ENCODE data around the gene TYMP.

Gene TYMP

DNA sequence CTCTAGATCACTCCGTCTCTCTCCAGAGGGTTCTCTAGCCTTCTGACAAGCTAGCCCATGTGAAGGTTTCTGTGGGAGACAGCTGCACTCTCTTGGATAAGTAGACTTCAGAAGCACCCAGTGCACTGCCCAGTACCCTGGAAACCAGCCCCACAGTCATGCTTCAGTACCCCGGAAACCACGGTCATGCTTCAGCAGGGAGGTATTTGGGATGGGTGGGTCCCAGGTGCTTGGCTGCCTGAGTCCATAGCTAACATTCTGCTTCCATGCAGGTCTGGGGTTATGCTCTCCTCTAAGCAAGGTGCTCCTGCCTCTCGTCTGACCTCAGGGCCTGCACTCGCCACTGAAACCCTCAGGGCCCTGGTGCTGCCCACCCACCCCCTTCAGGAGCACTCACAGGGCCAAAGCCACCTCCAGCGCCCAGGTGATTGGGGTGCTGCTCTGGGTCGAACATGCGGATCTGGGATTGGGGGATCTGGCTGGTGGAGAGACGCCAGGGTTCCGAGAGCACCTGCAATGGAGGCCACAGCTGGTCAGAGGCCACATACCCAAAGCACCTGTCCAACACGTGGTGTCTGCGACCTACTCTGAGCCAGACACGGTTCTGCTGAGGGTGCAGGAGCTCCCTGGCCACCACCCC lies 40.2 kb upstream of the TYMP start:
- H3K4me3 ChIP-seq (ENCODE audit: insufficient read depth, low read length, poor library complexity, severe bottlenecking), result no peak overlapping the region
- no peaks in the 10 kb centered on the region for H3K9me3 ChIP-seq (ENCODE audit: insufficient read depth, low read length)
- H4K20me1 ChIP-seq (ENCODE audit: low read depth, low read length), result no peaks in the 10 kb centered on the region
- H3F3A ChIP-seq (ENCODE audit: insufficient read depth), result peaks cover 3% of the 10 kb centered on the region; the same call in 1 of the 2 replicates
- H3K9ac ChIP-seq (ENCODE audit: low read length), result no peak overlapping the region
- peaks cover 4% of the 10 kb centered on the region; the same call in 1 of the 2 replicates for H3K36me3 ChIP-seq (ENCODE audit: low read length)
- no peaks in the 10 kb centered on the region for H3K79me2 ChIP-seq (ENCODE audit: insufficient read depth, low read length)
- no peak overlapping the region for H3K27ac ChIP-seq (ENCODE audit: low read depth, low read length)
- no peak overlapping the region for H2AFZ ChIP-seq (ENCODE audit: low read depth, low read length, severe bottlenecking)
- H3K9me2 ChIP-seq (replicated peaks; ENCODE audit: insufficient read depth, low read length), result no peaks in the 10 kb centered on the region
- H3K4me2 ChIP-seq (ENCODE audit: low read depth, low read length, poor library complexity, severe bottlenecking), result no peak overlapping the region
- no peaks in the 10 kb centered on the region for H3K27me3 ChIP-seq (ENCODE audit: low read length)
- no peak for TF ChIP-seq EZH2phosphoT487 (conservative IDR thresholded peaks at IDR 0.05; ENCODE audit: low read length)
- TF ChIP-seq, protein P1, sequence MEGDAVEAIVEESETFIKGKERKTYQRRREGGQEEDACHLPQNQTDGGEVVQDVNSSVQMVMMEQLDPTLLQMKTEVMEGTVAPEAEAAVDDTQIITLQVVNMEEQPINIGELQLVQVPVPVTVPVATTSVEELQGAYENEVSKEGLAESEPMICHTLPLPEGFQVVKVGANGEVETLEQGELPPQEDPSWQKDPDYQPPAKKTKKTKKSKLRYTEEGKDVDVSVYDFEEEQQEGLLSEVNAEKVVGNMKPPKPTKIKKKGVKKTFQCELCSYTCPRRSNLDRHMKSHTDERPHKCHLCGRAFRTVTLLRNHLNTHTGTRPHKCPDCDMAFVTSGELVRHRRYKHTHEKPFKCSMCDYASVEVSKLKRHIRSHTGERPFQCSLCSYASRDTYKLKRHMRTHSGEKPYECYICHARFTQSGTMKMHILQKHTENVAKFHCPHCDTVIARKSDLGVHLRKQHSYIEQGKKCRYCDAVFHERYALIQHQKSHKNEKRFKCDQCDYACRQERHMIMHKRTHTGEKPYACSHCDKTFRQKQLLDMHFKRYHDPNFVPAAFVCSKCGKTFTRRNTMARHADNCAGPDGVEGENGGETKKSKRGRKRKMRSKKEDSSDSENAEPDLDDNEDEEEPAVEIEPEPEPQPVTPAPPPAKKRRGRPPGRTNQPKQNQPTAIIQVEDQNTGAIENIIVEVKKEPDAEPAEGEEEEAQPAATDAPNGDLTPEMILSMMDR (IDR thresholded peaks at IDR 0.05; ENCODE audit: insufficient read depth, low read length, poor library complexity, severe bottlenecking), result no peak

DNA sequence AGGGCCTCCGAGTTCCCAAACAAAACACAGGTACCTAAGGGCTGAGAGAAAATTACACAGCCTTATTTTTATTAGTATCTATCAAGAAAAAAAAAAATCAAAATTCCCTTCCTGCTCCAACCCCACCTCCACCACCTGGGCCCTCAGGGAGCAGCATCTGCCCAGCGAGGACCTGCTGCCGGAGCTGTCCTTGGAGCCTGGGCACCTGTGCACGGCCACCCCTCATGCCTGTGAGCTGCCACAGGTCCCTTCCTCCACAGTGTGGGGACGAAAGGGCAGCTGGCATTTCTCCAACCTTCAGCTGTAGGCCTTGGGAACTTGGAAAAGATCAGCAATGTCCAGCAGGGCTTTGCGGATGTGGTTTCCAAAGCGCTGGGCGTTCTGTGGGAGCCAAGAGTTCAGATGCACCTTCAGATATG lies 39.2 kb upstream of the TYMP start:
- H3K9ac ChIP-seq (ENCODE audit: low read length), result no peak overlapping the region
- H3K36me3 ChIP-seq (ENCODE audit: low read length), result peaks cover 4% of the 10 kb centered on the region; the same call in 1 of the 2 replicates
- no peak overlapping the region for H3K4me2 ChIP-seq (ENCODE audit: low read depth, low read length, poor library complexity, severe bottlenecking)
- H3K9me2 ChIP-seq (replicated peaks; ENCODE audit: insufficient read depth, low read length), result no peaks in the 10 kb centered on the region
- H3K9me3 ChIP-seq (ENCODE audit: insufficient read depth, low read length), result no peaks in the 10 kb centered on the region
- H3K27me3 ChIP-seq (ENCODE audit: low read length), result no peaks in the 10 kb centered on the region
- H4K20me1 ChIP-seq (ENCODE audit: low read depth, low read length), result no peaks in the 10 kb centered on the region
- TF ChIP-seq, protein P1 (IDR thresholded peaks at IDR 0.05; ENCODE audit: insufficient read depth, low read length, poor library complexity, severe bottlenecking), result no peak
- no peak for TF ChIP-seq EZH2phosphoT487 (conservative IDR thresholded peaks at IDR 0.05; ENCODE audit: low read length)
- no peak overlapping the region for H2AFZ ChIP-seq (ENCODE audit: low read depth, low read length, severe bottlenecking)
- no peak overlapping the region for H3K4me3 ChIP-seq (ENCODE audit: insufficient read depth, low read length, poor library complexity, severe bottlenecking)
- no peak overlapping the region for H3K27ac ChIP-seq (ENCODE audit: low read depth, low read length)
- peaks cover 3% of the 10 kb centered on the region; the same call in 1 of the 2 replicates for H3F3A ChIP-seq (ENCODE audit: insufficient read depth)
- H3K79me2 ChIP-seq (ENCODE audit: insufficient read depth, low read length), result no peaks in the 10 kb centered on the region

GRCh38 chr22:50568626-50569025 lies 38.8 kb upstream of the TYMP start:
- H3K4me3 ChIP-seq (ENCODE audit: insufficient read depth, low read length, poor library complexity, severe bottlenecking), result no peak overlapping the region
- no peak overlapping the region for H3K9ac ChIP-seq (ENCODE audit: low read length)
- no peak overlapping the region for H3K27ac ChIP-seq (ENCODE audit: low read depth, low read length)
- TF ChIP-seq EZH2phosphoT487 (conservative IDR thresholded peaks at IDR 0.05; ENCODE audit: low read length), result no peak
- TF ChIP-seq, protein P1 (IDR thresholded peaks at IDR 0.05; ENCODE audit: insufficient read depth, low read length, poor library complexity, severe bottlenecking), result no peak
- peaks cover 3% of the 10 kb centered on the region; the same call in 1 of the 2 replicates for H3F3A ChIP-seq (ENCODE audit: insufficient read depth)
- no peaks in the 10 kb centered on the region for H4K20me1 ChIP-seq (ENCODE audit: low read depth, low read length)
- no peak overlapping the region for H3K4me2 ChIP-seq (ENCODE audit: low read depth, low read length, poor library complexity, severe bottlenecking)
- H3K9me2 ChIP-seq (replicated peaks; ENCODE audit: insufficient read depth, low read length), result no peaks in the 10 kb centered on the region
- H3K36me3 ChIP-seq (ENCODE audit: low read length), result peaks cover 4% of the 10 kb centered on the region; the same call in 1 of the 2 replicates
- H3K79me2 ChIP-seq (ENCODE audit: insufficient read depth, low read length), result no peaks in the 10 kb centered on the region
- H3K27me3 ChIP-seq (ENCODE audit: low read length), result no peaks in the 10 kb centered on the region
- H3K9me3 ChIP-seq (ENCODE audit: insufficient read depth, low read length), result no peaks in the 10 kb centered on the region
- H2AFZ ChIP-seq (ENCODE audit: low read depth, low read length, severe bottlenecking), result no peak overlapping the region
